PC-9 (cell line): Measurements from ENCODE around the gene DAAM2. TPM values are rescaled to one million over a fixed set of nuclear protein-coding genes. Genes with fewer than 3 reads are reported as not detected.

ENCODE experiments used
- BruUV-seq: library from RNA; stranded (reverse); fragments of 400-500 nt; replicated peaks from 2 replicates; lab custom pipeline; 2021; lab: Mats Ljungman, UMichigan
- CTCF ChIA-PET: fragments of 300-600 bp; sonication (Branson Sonifier 250); formaldehyde crosslinking; loops from one replicate; lab custom pipeline; 2022; ENCODE audit warnings: antibody characterized with exemption; lab: Charles Lee
- POLR2A ChIA-PET: fragments of 300-600 bp; sonication (Branson Sonifier 250); formaldehyde crosslinking; loops from one replicate; lab custom pipeline; 2022; ENCODE audit warnings: antibody characterized with exemption; ENCODE audit not compliant: unreplicated experiment; lab: Charles Lee
- DNase-seq, 2 experiments: peaks; one replicate each; pipeline versions ENCODE4 v3.0.0 to v3.0.0-alpha.2; 2015 to 2022; ENCODE audit warnings: mixed read lengths in 1 of 2
- H2AFZ ChIP-seq: fragments of 200-600 bp; sonication (generic); 2 replicates; pipeline ENCODE4 v1.8.1; 2017; ENCODE audit warnings: antibody characterized with exemption
- H3F3A ChIP-seq: fragments of 200-600 bp; sonication (generic); 2 replicates; pipeline ENCODE4 v1.8.1; 2017; ENCODE audit warnings: antibody characterized with exemption, mild to moderate bottlenecking, low read depth; ENCODE audit not compliant: insufficient read depth
- H3K27ac ChIP-seq: fragments of 200-600 bp; sonication (generic); 2 replicates; pipeline ENCODE4 v1.6.1; 2016; ENCODE audit warnings: mixed run types
- H3K27me3 ChIP-seq: fragments of 200-600 bp; sonication (generic); 2 replicates; pipeline ENCODE4 v1.6.1; 2016; ENCODE audit warnings: low read depth, mixed run types; ENCODE audit not compliant: insufficient read depth
- H3K36me3 ChIP-seq: fragments of 200-600 bp; sonication (generic); 2 replicates; pipeline ENCODE4 v1.6.1; 2016; ENCODE audit warnings: low read depth, mixed run types
- H3K4me1 ChIP-seq: fragments of 200-600 bp; sonication (generic); replicated peaks from 2 replicates; pipeline ENCODE4 v1.6.1; 2016; ENCODE audit warnings: mixed run types; ENCODE audit not compliant: insufficient read depth
- H3K4me2 ChIP-seq: fragments of 200-600 bp; sonication (generic); 2 replicates; pipeline ENCODE4 v1.6.1; 2017; ENCODE audit warnings: mixed run types
- H3K4me3 ChIP-seq: fragments of 200-600 bp; sonication (generic); 2 replicates; pipeline ENCODE4 v1.6.1; 2016; ENCODE audit warnings: mixed run types
- H3K79me2 ChIP-seq: fragments of 200-600 bp; sonication (generic); 2 replicates; pipeline ENCODE4 v1.6.1; 2017; ENCODE audit warnings: low read depth, mixed run types
- H3K9me2 ChIP-seq: fragments of 200-600 bp; sonication (generic); 2 replicates; pipeline ENCODE4 v1.8.1; 2017; ENCODE audit warnings: mild to moderate bottlenecking; ENCODE audit not compliant: insufficient read depth
- H3K9me3 ChIP-seq: fragments of 200-600 bp; sonication (generic); 2 replicates; pipeline ENCODE4 v1.8.1; 2016; ENCODE audit warnings: low read depth; ENCODE audit not compliant: insufficient read depth
- H4K20me1 ChIP-seq: fragments of 200-600 bp; sonication (generic); 2 replicates; pipeline ENCODE4 v1.8.1; 2017; ENCODE audit not compliant: insufficient read depth
- EZH2 ChIP-seq: fragments of 200-600 bp; sonication (generic); IDR thresholded peaks from 2 replicates; pipeline ENCODE4 v1.8.0; 2017; ENCODE audit warnings: antibody characterized with exemption, low read depth
- intact Hi-C: fragments of 100-400 bp; cut with micrococcal nuclease; formaldehyde crosslinking; loops from one replicate; pipeline ENCODE4 v1.10.0; 2022; ENCODE audit not compliant: unreplicated experiment
- total RNA-seq: library from RNA; stranded (reverse); gene quantifications from 2 replicates; pipeline ENCODE4 v1.2.3, GENCODE V29; 2021
- TF ChIP-seq, protein P1 (sequence below): fragments of 200-600 bp; sonication (generic); conservative IDR thresholded peaks from 2 replicates; pipeline ENCODE4 v1.6.1; 2017; ENCODE audit warnings: mixed run types, antibody characterized with exemption, mild to moderate bottlenecking, moderate library complexity

The DAAM2 gene
- total RNA-seq, 1 experiment from 2014 or later = not detected

DNA sequence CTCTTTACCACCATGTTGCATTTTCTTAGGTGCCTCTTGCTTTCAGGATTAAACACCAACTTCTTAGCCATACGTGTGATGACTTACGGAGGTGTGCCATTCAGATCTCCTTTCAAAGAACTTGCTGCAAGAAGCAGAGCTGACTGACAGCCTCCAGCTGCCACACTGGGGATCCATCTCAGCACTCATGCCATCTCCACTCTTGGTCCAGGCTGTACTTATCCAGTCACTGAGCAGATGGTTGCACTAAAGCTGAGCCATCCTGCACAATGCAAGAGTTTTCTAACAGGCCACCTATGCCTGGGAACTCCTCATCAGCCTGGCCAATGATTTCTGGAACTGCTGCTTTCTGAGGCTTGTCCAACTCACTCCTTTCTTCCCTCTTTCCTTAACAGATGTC, 35.6 kb upstream of the DAAM2 start:
- Histone ChIP-seq H2AFZ (no peak overlapping the region), H3K36me3 (no peaks in the 10 kb centered on the region), H3K9me2 (no peaks in the 10 kb centered on the region), H3K4me1 (no peaks in the 10 kb centered on the region), H3F3A (no peaks in the 10 kb centered on the region), H3K79me2 (no peaks in the 10 kb centered on the region), H3K9me3 (no peaks in the 10 kb centered on the region), H3K4me3 (no peak overlapping the region), H3K27ac (no peak overlapping the region), H3K4me2 (no peak overlapping the region), H3K27me3 (peaks cover 27% of the 10 kb centered on the region), H4K20me1 (no peaks in the 10 kb centered on the region)
- no TSS peak for BruUV-seq
- DNase-seq = no peak
- no peak for TF ChIP-seq EZH2
- TF ChIP-seq, protein P1, sequence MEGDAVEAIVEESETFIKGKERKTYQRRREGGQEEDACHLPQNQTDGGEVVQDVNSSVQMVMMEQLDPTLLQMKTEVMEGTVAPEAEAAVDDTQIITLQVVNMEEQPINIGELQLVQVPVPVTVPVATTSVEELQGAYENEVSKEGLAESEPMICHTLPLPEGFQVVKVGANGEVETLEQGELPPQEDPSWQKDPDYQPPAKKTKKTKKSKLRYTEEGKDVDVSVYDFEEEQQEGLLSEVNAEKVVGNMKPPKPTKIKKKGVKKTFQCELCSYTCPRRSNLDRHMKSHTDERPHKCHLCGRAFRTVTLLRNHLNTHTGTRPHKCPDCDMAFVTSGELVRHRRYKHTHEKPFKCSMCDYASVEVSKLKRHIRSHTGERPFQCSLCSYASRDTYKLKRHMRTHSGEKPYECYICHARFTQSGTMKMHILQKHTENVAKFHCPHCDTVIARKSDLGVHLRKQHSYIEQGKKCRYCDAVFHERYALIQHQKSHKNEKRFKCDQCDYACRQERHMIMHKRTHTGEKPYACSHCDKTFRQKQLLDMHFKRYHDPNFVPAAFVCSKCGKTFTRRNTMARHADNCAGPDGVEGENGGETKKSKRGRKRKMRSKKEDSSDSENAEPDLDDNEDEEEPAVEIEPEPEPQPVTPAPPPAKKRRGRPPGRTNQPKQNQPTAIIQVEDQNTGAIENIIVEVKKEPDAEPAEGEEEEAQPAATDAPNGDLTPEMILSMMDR = no peak
- intact Hi-C loops = no loop called here
- ChIA-PET CTCF (no interaction called here), POLR2A (no interaction called here)

DNA sequence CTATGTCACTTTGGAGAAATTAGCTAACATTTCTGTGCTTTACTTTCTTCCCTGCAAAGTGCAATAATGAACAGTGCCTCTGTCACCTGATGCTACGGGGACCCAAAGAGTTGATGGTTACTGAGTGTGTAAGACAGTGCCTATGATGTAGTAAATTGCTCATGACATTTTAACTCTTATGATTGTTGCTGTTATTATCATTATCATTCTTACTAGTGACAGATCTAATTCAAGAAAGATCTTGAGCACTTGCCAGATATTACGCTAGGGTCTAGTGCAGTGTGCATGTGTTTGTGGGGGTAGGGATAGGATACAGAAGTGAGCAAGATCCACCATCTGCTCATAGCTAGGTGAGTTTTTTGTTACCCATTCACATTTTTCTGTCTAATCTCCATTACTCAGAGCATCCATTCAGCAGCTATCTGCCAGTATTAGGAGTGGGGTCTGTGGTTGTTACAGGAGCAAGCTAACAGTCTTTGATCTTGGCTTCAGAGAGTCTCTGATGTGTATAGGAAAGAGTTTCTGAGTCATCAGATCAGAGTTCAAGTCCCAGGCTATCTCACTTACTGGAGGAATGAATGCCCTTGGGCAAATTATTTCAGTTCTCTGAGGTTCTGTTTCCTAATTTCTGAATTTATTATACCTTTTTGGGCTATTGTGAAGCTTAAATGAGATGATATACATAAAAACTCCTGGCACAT, 33.1 kb upstream of the DAAM2 start:
- H3K4me2 ChIP-seq = no peak overlapping the region
- no TSS peak for BruUV-seq

DNA sequence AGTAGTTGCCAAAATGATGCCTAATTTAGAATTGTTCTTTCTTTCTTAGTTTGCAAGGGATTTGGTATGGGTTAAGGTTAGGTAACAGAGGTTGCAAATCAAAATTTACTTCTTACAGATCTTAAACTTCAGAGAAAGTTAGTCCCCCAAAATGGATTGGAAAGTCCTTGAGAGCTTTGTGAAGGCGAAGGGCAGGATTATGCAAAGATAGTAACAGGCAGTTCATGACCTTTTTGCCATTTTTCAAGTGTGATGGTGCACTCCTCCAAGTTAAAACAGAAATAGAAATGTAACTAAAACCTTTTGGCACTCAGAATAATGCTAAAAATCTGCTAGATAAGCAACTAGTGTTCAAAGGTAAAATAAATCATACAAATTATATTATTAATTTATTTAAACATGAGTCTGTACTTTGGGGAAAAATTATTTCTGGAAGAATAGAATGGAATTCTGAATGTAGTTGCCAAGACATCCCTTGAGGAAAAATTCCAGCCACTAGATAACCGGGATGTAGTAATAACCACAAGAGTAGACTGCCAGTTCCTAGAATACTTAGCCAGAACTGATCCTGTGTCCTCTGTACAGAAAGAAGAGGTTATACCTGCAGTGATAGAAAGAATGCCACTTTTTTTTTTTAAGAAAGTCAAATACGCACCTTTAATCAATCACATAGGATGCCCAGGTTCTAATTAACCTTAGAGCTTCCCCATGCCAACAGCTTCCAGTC, 31.8 kb upstream of the DAAM2 start:
- CTCF ChIA-PET = no interaction called here

More for the DNA sequence above, 33.1 kb upstream of the DAAM2 start:
- Histone ChIP-seq H3K27me3 (peaks cover 13% of the 10 kb centered on the region), H3K27ac (no peak overlapping the region), H3K9me2 (no peaks in the 10 kb centered on the region), H2AFZ (no peak overlapping the region), H3K4me3 (no peak overlapping the region), H3F3A (no peaks in the 10 kb centered on the region), H3K9me3 (no peaks in the 10 kb centered on the region), H3K36me3 (no peaks in the 10 kb centered on the region), H3K79me2 (no peaks in the 10 kb centered on the region), H4K20me1 (no peaks in the 10 kb centered on the region), H3K4me1 (no peaks in the 10 kb centered on the region)
- ChIA-PET POLR2A (no interaction called here), CTCF (no interaction called here)
- intact Hi-C loops = no loop called here
- no peak for DNase-seq
- TF ChIP-seq EZH2 = no peak
- TF ChIP-seq, protein P1 = no peak

More for the DNA sequence above, 31.8 kb upstream of the DAAM2 start:
- Histone ChIP-seq H4K20me1 (no peaks in the 10 kb centered on the region), H3F3A (no peaks in the 10 kb centered on the region), H3K9me2 (no peaks in the 10 kb centered on the region), H3K4me1 (no peaks in the 10 kb centered on the region), H3K4me2 (no peak overlapping the region), H3K9me3 (no peaks in the 10 kb centered on the region), H3K4me3 (no peak overlapping the region), H3K79me2 (no peaks in the 10 kb centered on the region), H3K36me3 (no peaks in the 10 kb centered on the region), H3K27ac (no peak overlapping the region), H2AFZ (no peak overlapping the region), H3K27me3 (peaks cover 5% of the 10 kb centered on the region; the same call in 1 of the 2 replicates)
- POLR2A ChIA-PET = no interaction called here
- BruUV-seq = no TSS peak
- intact Hi-C loops = no loop called here
- TF ChIP-seq, protein P1 = no peak
- no peak for TF ChIP-seq EZH2
- DNase-seq = no peak
